ENCODE data around the gene VPS72.

- TF ChIP-seq YY1 (tag by site-specific recombination; IDR thresholded peaks at IDR 0.05) (no peak), ZNF362 (tag by site-specific recombination; IDR thresholded peaks at IDR 0.05) (no peak), CTCF (tag by site-specific recombination; IDR thresholded peaks at IDR 0.05) (no peak), ZNF544 (tag by site-specific recombination; IDR thresholded peaks at IDR 0.05) (no peak), ZBTB20 (tag by site-specific recombination; IDR thresholded peaks at IDR 0.05) (no peak), PRDM4 (tag by site-specific recombination; IDR thresholded peaks at IDR 0.05) (no peak), ZNF274 (IDR thresholded peaks at IDR 0.05; ENCODE audit: low read length) (no peak), ZNF274 (tag by site-specific recombination; IDR thresholded peaks at IDR 0.05; ENCODE audit: borderline replicate concordance) (no peak), ZNF645 (tag by site-specific recombination; IDR thresholded peaks at IDR 0.05) (no peak), ZNF660 (tag by site-specific recombination; IDR thresholded peaks at IDR 0.05) (no peak), ZNF398 (tag by site-specific recombination; IDR thresholded peaks at IDR 0.05) (no peak), ZNF792 (tag by site-specific recombination; IDR thresholded peaks at IDR 0.05) (no peak)
Measured at GRCh38 chr1:151166505-151166956, 23.5 kb downstream of the VPS72 start.
